OCI-LY1 (cell line): ENCODE measurements around the gene RER1.

Source experiments
- EZH2 ChIP-seq: fragments of 200-600 bp; sonication (generic), shearing (Covaris generic); IDR thresholded peaks from 2 replicates; pipeline ENCODE4 v1.8.0; 2017; ENCODE audit warnings: borderline replicate concordance, mixed run types, mild to moderate bottlenecking, antibody characterized with exemption, low read length, moderate library complexity, mixed read lengths
- TF ChIP-seq, protein P1 (sequence below): fragments of 200-600 bp; sonication (generic), shearing (Covaris generic); IDR thresholded peaks from 2 replicates; pipeline ENCODE4 v1.5.1; 2017; ENCODE audit warnings: mild to moderate bottlenecking, antibody characterized with exemption, low read length, moderate library complexity, mixed read lengths

DNA sequence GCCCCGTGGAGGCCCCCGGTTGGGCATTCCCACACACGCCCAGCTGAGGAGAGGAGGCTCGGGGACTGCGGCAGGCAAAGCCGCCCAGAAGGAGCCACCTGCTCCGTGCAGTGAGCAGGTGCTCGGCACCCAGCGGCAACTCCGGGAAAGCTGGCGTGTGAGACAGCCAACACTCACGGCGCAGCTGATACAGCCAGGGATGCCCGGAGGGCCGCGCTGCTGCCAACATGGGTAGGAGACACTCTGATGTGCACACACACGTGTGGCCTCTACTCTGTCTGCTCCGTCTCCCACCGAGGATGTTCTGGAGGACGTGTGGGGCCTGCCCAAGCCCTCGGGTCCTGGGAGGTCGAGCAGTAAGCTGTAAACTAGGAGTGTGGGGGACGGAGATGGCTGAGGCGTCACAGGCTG is 13.2 kb upstream of the RER1 start:
- TF ChIP-seq, protein P1, sequence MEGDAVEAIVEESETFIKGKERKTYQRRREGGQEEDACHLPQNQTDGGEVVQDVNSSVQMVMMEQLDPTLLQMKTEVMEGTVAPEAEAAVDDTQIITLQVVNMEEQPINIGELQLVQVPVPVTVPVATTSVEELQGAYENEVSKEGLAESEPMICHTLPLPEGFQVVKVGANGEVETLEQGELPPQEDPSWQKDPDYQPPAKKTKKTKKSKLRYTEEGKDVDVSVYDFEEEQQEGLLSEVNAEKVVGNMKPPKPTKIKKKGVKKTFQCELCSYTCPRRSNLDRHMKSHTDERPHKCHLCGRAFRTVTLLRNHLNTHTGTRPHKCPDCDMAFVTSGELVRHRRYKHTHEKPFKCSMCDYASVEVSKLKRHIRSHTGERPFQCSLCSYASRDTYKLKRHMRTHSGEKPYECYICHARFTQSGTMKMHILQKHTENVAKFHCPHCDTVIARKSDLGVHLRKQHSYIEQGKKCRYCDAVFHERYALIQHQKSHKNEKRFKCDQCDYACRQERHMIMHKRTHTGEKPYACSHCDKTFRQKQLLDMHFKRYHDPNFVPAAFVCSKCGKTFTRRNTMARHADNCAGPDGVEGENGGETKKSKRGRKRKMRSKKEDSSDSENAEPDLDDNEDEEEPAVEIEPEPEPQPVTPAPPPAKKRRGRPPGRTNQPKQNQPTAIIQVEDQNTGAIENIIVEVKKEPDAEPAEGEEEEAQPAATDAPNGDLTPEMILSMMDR: no peak
- TF ChIP-seq EZH2: no peak
